ENCODE data around the gene U2SURP. TPM values are rescaled to one million over a fixed set of nuclear protein-coding genes. Genes with fewer than 3 reads are reported as not detected.
"Not testable (repeated sequence)": the region's sequence is repeated elsewhere in the genome, so short reads cannot be mapped to it uniquely, and the experiment has no call there.

Gene U2SURP
- total RNA-seq, 4 donors from 2014 or later = 25.4 to 70.8 (median 51.0) TPM

GRCh38 chr3:142984255-142984654 lies 17.1 kb upstream of the U2SURP start:
- Histone ChIP-seq H3K36me3 (no peaks in the 10 kb centered on the region), H3K27me3 (peaks cover 0 to 18% (median 0%) of the 10 kb centered on the region in 4 donors), H3K27ac (no peak overlapping the region), H3K4me1 (peaks cover 0 to 11% (median 0%) of the 10 kb centered on the region in 3 donors), H3K4me3 (no peak overlapping the region), H3K9me3 (no peaks in the 10 kb centered on the region)
- TF ChIP-seq CTCF (IDR thresholded peaks at IDR 0.05) (no peak), POLR2A (IDR thresholded peaks at IDR 0.05) (no peak)
- WGBS, 2 donors = 85 to 89% methylated on average over 3 of the region's 3 CpGs
- intact Hi-C loops (cut with DNase I) = no loop called here
- DNase-seq = no peak

- Histone ChIP-seq H3K27ac (no peak overlapping the region), H3K4me1 (peaks cover 0 to 11% (median 0%) of the 10 kb centered on the region in 3 donors), H3K36me3 (no peaks in the 10 kb centered on the region), H3K27me3 (no peaks in the 10 kb centered on the region), H3K9me3 (no peaks in the 10 kb centered on the region), H3K4me3 (no peak overlapping the region)
- 49 to 59% methylated on average over 5 of the region's 5 CpGs for WGBS, 2 donors
- intact Hi-C loops (cut with DNase I) = no loop called here
- TF ChIP-seq CTCF (IDR thresholded peaks at IDR 0.05) (peak; percentile 42 to 75 (median 60)), POLR2A (IDR thresholded peaks at IDR 0.05) (no peak)
- no peak for DNase-seq
These were observed 14.2 kb upstream of the U2SURP start for GRCh38 chr3:142987080-142987700.

GRCh38 chr3:142987707-142988106 lies 13.7 kb upstream of the U2SURP start:
- Histone ChIP-seq H3K4me3 (no peak overlapping the region), H3K36me3 (no peaks in the 10 kb centered on the region), H3K27ac (no peak overlapping the region), H3K4me1 (peaks cover 0 to 11% (median 0%) of the 10 kb centered on the region in 3 donors), H3K27me3 (peaks cover 0 to 5% (median 0%) of the 10 kb centered on the region in 4 donors), H3K9me3 (no peaks in the 10 kb centered on the region)
- WGBS, 2 donors = 20 to 28% methylated on average over 6 to 7 of the region's 7 CpGs
- DNase-seq = no peak
- TF ChIP-seq CTCF (IDR thresholded peaks at IDR 0.05) (no peak), POLR2A (IDR thresholded peaks at IDR 0.05) (no peak)
- intact Hi-C loops (cut with DNase I) = no loop called here

GRCh38 chr3:142988221-142988620 lies 13.1 kb upstream of the U2SURP start:
- peaks cover 0 to 11% (median 0%) of the 10 kb centered on the region in 3 donors for H3K4me1 ChIP-seq
- H3K9me3 ChIP-seq; intact Hi-C loops (cut with DNase I); H3K27me3 ChIP-seq; H3K36me3 ChIP-seq; DNase-seq; H3K4me3 ChIP-seq; H3K27ac ChIP-seq: not testable (repeated sequence)
- WGBS, 2 donors = 83 to 94% methylated on average over 2 of the region's 2 CpGs

- H3K4me3 ChIP-seq; H3K9me3 ChIP-seq; intact Hi-C loops (cut with DNase I); H3K27me3 ChIP-seq; H3K27ac ChIP-seq; H3K36me3 ChIP-seq; DNase-seq: not testable (repeated sequence)
- peaks cover 0 to 11% (median 0%) of the 10 kb centered on the region in 3 donors for H3K4me1 ChIP-seq
- 82 to 100% methylated on average over 1 to 2 of the region's 3 CpGs for WGBS, 2 donors
These were observed 12.5 kb upstream of the U2SURP start for GRCh38 chr3:142988826-142989225.

GRCh38 chr3:142990721-142991120 lies 10.6 kb upstream of the U2SURP start:
- TF ChIP-seq CTCF (IDR thresholded peaks at IDR 0.05) (no peak), POLR2A (IDR thresholded peaks at IDR 0.05) (no peak)
- 63 to 79% methylated on average over 5 of the region's 5 CpGs for WGBS, 2 donors
- Histone ChIP-seq H3K36me3 (no peaks in the 10 kb centered on the region), H3K27me3 (peaks cover 0 to 6% (median 0%) of the 10 kb centered on the region in 4 donors), H3K27ac (no peak overlapping the region), H3K9me3 (no peaks in the 10 kb centered on the region), H3K4me1 (peaks cover 0 to 11% (median 0%) of the 10 kb centered on the region in 3 donors), H3K4me3 (no peak overlapping the region)
- intact Hi-C loops (cut with DNase I) = loop anchor here (5.0 kb wide), 1 partner anchor 163 kb away; no protein-coding TSS in a partner anchor
- no peak for DNase-seq
